Endodermal cell (in vitro differentiated cells): ENCODE measurements around the gene TDP1. TPM values are rescaled to one million over a fixed set of nuclear protein-coding genes. Genes with fewer than 3 reads are reported as not detected.

Source experiments
- DNase-seq: peaks from one replicate; pipeline ENCODE4 v3.0.0-alpha.2; 2017
- H3K27ac ChIP-seq: 2 replicates; pipeline ENCODE4 v1.5.1; 2013; ENCODE audit warnings: mild to moderate bottlenecking, low read depth, low read length, moderate library complexity
- H3K27me3 ChIP-seq: 2 replicates; pipeline ENCODE4 v1.6.1; 2013; ENCODE audit warnings: mild to moderate bottlenecking, low read length, moderate library complexity; ENCODE audit not compliant: insufficient read depth, control insufficient read depth, poor library complexity, severe bottlenecking
- H3K36me3 ChIP-seq: 2 replicates; pipeline ENCODE4 v1.7.0; 2013; ENCODE audit warnings: mild to moderate bottlenecking, low read length, moderate library complexity; ENCODE audit not compliant: control insufficient read depth, insufficient read depth
- H3K4me1 ChIP-seq: one replicate; pipeline ENCODE4 v1.7.0; 2013; ENCODE audit warnings: low read length; ENCODE audit not compliant: control insufficient read depth, insufficient read depth
- H3K4me3 ChIP-seq: 2 replicates; pipeline ENCODE4 v1.5.1; 2013; ENCODE audit warnings: mild to moderate bottlenecking, low read length, moderate library complexity
- H3K9ac ChIP-seq: 2 replicates; pipeline ENCODE4 v1.6.1; 2013; ENCODE audit warnings: mild to moderate bottlenecking, low read length, moderate library complexity; ENCODE audit not compliant: poor library complexity, severe bottlenecking; ENCODE audit errors: extremely low read depth
- H3K9me3 ChIP-seq: 2 replicates; pipeline ENCODE4 v1.6.1; 2013; ENCODE audit warnings: mild to moderate bottlenecking, low read length, moderate library complexity; ENCODE audit not compliant: control insufficient read depth
- H3K27ac Mint-ChIP-seq: 2 replicates; pipeline ENCODE4 v1.8.0; 2020; ENCODE audit warnings: mixed read lengths
- H3K27me3 Mint-ChIP-seq: 2 replicates; pipeline ENCODE4 v1.8.0; 2021; ENCODE audit warnings: mild to moderate bottlenecking, mixed read lengths; ENCODE audit not compliant: insufficient read depth
- H3K36me3 Mint-ChIP-seq: 2 replicates; pipeline ENCODE4 v1.8.0; 2020; ENCODE audit warnings: low read depth, mixed read lengths
- H3K4me1 Mint-ChIP-seq: 2 replicates; pipeline ENCODE4 v1.8.0; 2020; ENCODE audit warnings: mixed read lengths
- H3K4me3 Mint-ChIP-seq: 2 replicates; pipeline ENCODE4 v1.8.0; 2020; ENCODE audit warnings: mild to moderate bottlenecking, moderate library complexity, mixed read lengths
- H3K9me3 Mint-ChIP-seq: 2 replicates; pipeline ENCODE4 v1.8.0; 2020; ENCODE audit warnings: mild to moderate bottlenecking, mixed read lengths
- WGBS, 2 experiments: methylation state at CpG; one replicate each; pipeline versions ENCODE4 v1.1.5 to v1.1.7; 2013; ENCODE audit warnings: missing lambda C conversion rate in 2 of 2, mixed read lengths in 1 of 2; ENCODE audit not compliant: insufficient coverage in 1 of 2, insufficient read length in 1 of 2; 5-methylcytosine and 5-hydroxymethylcytosine counted together
- total RNA-seq, 2 donors: library from RNA; stranded (reverse); fragmentation: NEBNext Ultra II Directional in 1 of 2; extraction: Animal tissue kit (Norgen Biotek cat#: 25700) in 1 of 2; gene quantifications; 2 replicates in 1 of 2; 3 replicates in 1 of 2; pipeline ENCODE4 v1.2.1, GENCODE V29; 2021
- TF ChIP-seq, protein P1 (sequence below): fragments of 200-600 bp; sonication (generic); conservative IDR thresholded peaks from 2 replicates; pipeline ENCODE4 v1.5.0; 2021; ENCODE audit warnings: antibody characterized with exemption, mild to moderate bottlenecking

The TDP1 gene
- total RNA-seq, 2 donors from 2014 or later: 51.4 to 69.2 TPM

DNA sequence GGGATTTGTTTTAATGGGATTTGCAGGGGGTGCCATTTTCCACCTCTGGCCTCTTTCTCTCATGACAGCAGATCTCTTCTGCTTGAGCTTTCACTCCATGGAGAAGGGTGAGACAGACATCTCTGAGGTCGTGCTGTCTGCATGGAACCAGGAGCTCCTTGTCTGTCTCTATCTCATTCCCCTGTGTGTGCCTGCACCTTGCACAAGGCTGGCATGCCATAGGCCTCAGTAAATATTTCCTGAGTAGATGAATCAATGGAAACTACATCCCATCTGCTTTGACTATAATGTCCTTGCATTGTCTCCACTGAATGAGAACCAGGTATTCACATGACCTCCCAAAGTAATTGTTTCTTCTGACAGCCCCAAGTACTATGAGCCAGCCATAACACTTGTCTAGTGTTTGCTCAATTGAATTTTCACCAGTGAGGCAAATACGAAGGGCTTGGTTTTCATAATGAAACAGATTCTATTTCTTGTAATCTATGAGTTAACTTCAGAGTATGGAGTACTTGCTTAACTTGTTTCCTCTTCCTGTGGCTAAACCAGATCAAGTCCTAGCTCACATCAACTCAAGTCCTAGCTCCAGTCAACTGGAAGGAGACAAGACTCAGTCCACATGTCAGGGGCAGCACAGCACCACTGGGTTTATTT is 138.3 kb downstream of the TDP1 start:
- Mint-ChIP-seq H3K9me3 (peaks cover 18% of the 10 kb centered on the region), H3K27me3 (peaks cover 32% of the 10 kb centered on the region), H3K36me3 (no peaks in the 10 kb centered on the region), H3K27ac (no peak overlapping the region), H3K4me1 (peaks cover 18% of the 10 kb centered on the region), H3K4me3 (no peak overlapping the region)
- peaks cover 8% of the 10 kb centered on the region for H3K9me3 ChIP-seq
- DNase-seq: no peak
- H3K36me3 ChIP-seq: no peaks in the 10 kb centered on the region
- no peak overlapping the region for H3K4me3 ChIP-seq
- no peaks in the 10 kb centered on the region for H3K27me3 ChIP-seq
- no peak overlapping the region for H3K27ac ChIP-seq
- no peak overlapping the region for H3K9ac ChIP-seq
- TF ChIP-seq, protein P1, sequence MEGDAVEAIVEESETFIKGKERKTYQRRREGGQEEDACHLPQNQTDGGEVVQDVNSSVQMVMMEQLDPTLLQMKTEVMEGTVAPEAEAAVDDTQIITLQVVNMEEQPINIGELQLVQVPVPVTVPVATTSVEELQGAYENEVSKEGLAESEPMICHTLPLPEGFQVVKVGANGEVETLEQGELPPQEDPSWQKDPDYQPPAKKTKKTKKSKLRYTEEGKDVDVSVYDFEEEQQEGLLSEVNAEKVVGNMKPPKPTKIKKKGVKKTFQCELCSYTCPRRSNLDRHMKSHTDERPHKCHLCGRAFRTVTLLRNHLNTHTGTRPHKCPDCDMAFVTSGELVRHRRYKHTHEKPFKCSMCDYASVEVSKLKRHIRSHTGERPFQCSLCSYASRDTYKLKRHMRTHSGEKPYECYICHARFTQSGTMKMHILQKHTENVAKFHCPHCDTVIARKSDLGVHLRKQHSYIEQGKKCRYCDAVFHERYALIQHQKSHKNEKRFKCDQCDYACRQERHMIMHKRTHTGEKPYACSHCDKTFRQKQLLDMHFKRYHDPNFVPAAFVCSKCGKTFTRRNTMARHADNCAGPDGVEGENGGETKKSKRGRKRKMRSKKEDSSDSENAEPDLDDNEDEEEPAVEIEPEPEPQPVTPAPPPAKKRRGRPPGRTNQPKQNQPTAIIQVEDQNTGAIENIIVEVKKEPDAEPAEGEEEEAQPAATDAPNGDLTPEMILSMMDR: no peak
- peaks cover 5% of the 10 kb centered on the region for H3K4me1 ChIP-seq
- 92 to 93% methylated on average over 2 of the region's 2 CpGs for WGBS, 2 experiments

Other genes with a start within 250 kb of the TDP1 start
- gene EFCAB11, start 1.2 kb upstream of the TDP1 start, total RNA-seq: 10 to 100 TPM; 23.8 to 47.6 TPM
- gene KCNK13, start 106.1 kb downstream of the TDP1 start, total RNA-seq: 1 to 10 TPM in 1 of 2 donors, under 1 TPM in 1; 0.58 to 1.3 TPM